Measurements from ENCODE around the gene ZNF273.

DNA sequence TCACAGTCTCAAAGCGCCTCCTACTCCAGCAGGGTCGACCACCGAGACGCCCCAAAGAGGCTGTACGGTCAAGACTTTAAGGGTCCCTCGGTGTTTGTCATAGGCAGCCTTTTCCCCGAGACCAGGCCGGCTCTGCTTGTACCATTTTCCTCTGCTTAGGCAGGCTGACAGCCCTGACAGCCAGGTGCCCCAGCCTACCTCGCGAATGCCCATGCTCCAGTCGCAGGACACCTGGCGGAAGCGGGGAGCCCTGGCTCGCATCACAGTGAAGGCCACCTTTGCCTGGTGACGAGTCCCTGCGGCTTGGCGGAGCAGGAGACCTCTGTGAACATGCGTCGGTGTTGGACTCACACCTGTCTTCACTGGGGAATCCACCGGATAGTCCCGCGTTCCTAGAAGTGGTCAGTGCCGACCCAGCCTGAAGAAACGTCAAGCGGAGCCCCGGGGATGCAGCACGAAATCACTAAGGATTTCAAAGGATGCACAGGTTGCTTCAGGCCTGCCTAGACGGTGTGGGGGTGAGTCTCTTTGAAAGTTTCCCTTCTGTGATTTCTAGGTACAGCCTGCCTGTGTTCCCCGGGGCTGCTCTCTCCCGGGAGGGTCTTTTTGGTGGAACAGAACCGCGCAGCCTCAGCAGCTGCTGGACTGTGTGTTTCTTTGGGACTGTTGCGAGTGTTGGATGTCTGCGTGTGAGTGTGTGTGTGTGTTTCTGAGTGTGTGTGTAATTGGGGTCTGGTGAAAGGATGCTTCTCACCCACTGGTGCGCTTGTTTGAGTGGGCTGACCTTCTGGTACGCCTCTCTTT is 30.5 kb upstream of the ZNF273 start:
- TF ChIP-seq EZH2phosphoT487 (IDR thresholded peaks at IDR 0.05; ENCODE audit: insufficient read depth, low read depth) (no peak), EZH2 (IDR thresholded peaks at IDR 0.05; ENCODE audit: insufficient read depth, poor library complexity, severe bottlenecking) (no peak)
